ENCODE results near the gene SHB. TPM values are rescaled to one million over a fixed set of nuclear protein-coding genes. Genes with fewer than 3 reads are reported as not detected.

The SHB gene
- total RNA-seq, 1 donor from 2014 or later = 20.9 TPM

DNA sequence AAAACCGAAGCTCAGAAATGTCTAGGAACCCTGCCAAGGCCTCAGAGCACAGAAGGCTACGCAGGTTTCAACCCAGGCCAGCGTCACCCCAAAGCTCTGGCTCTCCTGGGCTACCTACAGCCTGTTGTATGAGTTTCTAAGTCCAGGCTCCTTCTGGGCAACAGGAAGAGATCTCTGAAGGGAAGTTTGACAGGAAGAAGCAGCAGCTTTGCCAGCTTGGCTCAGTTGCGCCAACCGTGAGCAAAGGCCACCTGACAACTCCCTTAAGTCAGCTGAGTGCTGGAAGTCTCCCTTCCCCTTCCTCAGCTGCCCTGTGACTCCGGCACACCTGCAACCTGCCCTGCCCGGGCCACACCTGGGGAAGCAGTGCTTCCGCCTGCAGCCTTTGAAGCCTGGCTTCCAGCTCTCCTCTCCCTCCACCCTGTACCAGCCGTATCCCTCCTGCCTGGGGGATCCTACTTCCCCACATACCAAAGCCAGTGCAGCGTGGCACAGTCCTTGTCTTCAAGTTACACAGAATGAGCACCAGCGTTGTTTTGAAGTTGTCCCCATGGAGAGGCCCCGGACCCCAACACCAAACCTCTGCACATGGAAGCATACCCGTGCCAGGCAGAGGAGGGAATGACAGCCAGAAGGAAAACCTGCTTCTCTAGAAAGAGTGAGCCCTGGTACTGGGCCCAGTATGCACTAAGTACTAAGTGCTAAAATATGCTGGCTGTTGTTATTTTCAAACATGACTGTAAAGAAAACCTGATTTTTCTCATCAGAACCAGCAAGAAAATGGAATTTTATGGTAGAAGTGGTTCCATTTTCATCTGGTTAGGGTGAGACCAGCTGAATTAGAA is 36.5 kb downstream of the SHB start:
- peak; percentile 72 to 76 for TF ChIP-seq POLR2AphosphoS5 (IDR thresholded peaks at IDR 0.05; ENCODE audit: insufficient read depth in 1 of 2, low read depth in 1 of 2)
- no peak for TF ChIP-seq POLR2A (IDR thresholded peaks at IDR 0.05)
- no peaks in the 10 kb centered on the region for H3K27me3 ChIP-seq
- no peak overlapping the region for H3K27ac ChIP-seq
- DNase-seq (ENCODE audit: extremely low spot score in 2 of 2) = peak in 1 of 2 donors; percentile 88
- intact Hi-C loops (cut with DNase I) = no loop called here
- peaks cover 56% of the 10 kb centered on the region for H3K4me1 ChIP-seq
- H3K9me3 ChIP-seq = no peaks in the 10 kb centered on the region
- no peak overlapping the region for H3K4me3 ChIP-seq
- H3K36me3 ChIP-seq = no peaks in the 10 kb centered on the region

GRCh38 chr9:38031594-38031993 is 37.4 kb downstream of the SHB start:
- H3K36me3 ChIP-seq = no peaks in the 10 kb centered on the region
- H3K27ac ChIP-seq = no peak overlapping the region
- peaks cover 56% of the 10 kb centered on the region for H3K4me1 ChIP-seq
- intact Hi-C loops (cut with DNase I) = no loop called here
- TF ChIP-seq, protein P1, sequence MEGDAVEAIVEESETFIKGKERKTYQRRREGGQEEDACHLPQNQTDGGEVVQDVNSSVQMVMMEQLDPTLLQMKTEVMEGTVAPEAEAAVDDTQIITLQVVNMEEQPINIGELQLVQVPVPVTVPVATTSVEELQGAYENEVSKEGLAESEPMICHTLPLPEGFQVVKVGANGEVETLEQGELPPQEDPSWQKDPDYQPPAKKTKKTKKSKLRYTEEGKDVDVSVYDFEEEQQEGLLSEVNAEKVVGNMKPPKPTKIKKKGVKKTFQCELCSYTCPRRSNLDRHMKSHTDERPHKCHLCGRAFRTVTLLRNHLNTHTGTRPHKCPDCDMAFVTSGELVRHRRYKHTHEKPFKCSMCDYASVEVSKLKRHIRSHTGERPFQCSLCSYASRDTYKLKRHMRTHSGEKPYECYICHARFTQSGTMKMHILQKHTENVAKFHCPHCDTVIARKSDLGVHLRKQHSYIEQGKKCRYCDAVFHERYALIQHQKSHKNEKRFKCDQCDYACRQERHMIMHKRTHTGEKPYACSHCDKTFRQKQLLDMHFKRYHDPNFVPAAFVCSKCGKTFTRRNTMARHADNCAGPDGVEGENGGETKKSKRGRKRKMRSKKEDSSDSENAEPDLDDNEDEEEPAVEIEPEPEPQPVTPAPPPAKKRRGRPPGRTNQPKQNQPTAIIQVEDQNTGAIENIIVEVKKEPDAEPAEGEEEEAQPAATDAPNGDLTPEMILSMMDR (IDR thresholded peaks at IDR 0.05) = no peak
- TF ChIP-seq POLR2AphosphoS5 (IDR thresholded peaks at IDR 0.05; ENCODE audit: insufficient read depth in 1 of 2, low read depth in 1 of 2) = peak in 1 of 2 donors; percentile 15
- TF ChIP-seq POLR2A (IDR thresholded peaks at IDR 0.05) = no peak
- H3K27me3 ChIP-seq = no peaks in the 10 kb centered on the region
- no peaks in the 10 kb centered on the region for H3K9me3 ChIP-seq
- no peak overlapping the region for H3K4me3 ChIP-seq
- DNase-seq (ENCODE audit: extremely low spot score in 2 of 2) = no peak

- TF ChIP-seq POLR2A (IDR thresholded peaks at IDR 0.05) = no peak
- no peak for TF ChIP-seq POLR2AphosphoS5 (IDR thresholded peaks at IDR 0.05; ENCODE audit: insufficient read depth in 1 of 2, low read depth in 1 of 2)
- TF ChIP-seq, protein P1 (IDR thresholded peaks at IDR 0.05) = no peak
- Histone ChIP-seq H3K9me3 (no peaks in the 10 kb centered on the region), H3K27me3 (no peaks in the 10 kb centered on the region), H3K4me3 (no peak overlapping the region), H3K36me3 (no peaks in the 10 kb centered on the region), H3K27ac (no peak overlapping the region), H3K4me1 (peaks cover 56% of the 10 kb centered on the region)
- no peak for DNase-seq (ENCODE audit: extremely low spot score in 2 of 2)
- intact Hi-C loops (cut with DNase I) = no loop called here
These were observed 38.4 kb downstream of the SHB start for GRCh38 chr9:38030658-38031057.

DNA sequence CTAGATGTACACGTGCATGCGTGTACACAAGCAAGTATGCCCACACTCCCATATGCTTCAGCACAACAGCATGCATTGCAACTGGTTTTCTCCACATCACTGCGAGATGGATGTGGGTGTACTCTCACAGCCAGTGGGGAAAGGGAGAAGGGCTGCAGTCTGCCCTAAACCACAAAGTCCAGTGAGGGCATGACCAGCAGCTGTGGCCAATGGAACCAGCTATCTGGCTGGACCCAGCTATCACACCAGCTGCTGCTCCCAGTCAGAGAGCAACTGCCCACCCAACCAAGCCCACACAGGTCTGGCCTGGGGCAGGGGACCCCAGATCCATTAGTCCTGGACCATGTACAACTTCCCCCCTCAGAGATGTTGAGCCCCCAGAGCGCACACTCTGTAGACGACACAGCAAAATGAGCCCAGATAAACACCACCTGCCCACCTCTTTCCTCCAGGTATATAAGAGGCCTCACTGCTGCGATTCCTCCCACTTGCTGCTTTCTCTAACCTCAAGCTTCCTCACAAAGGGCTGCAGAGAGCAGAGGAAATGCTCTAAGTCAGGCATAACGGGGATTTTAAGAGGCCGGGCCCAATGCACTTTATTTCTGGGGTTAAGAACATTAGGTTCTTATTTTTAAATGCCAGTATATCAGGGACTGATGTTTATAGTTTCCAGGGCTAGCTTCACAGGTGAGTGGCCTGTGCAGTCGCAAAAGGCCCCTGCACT is 39.0 kb downstream of the SHB start:
- no peak overlapping the region for H3K27ac ChIP-seq
- no peak for DNase-seq (ENCODE audit: extremely low spot score in 2 of 2)
- intact Hi-C loops (cut with DNase I) = no loop called here

DNA sequence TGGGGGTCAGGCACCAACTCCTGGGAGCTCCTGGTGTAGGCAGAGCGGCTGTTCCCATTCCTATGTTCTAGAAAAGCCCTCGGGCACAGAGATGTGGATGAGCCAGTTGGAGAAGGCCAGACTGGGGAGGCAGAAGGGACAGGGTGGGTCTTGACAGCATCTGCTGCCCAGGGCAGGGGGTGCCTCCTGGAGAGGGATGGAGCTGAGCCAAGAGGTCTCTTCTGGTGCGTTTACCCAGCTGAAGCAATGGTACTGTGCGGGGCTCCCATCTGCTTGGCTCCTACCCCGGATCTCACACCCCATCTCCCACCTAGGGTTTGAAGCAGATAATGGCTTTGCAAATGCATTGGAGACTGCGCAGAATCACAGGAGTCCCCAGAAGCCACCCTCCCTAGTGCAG is 41.3 kb downstream of the SHB start:
- intact Hi-C loops (cut with DNase I) = no loop called here
- Histone ChIP-seq H3K27ac (no peak overlapping the region), H3K4me1 (peaks cover 68% of the 10 kb centered on the region)

More for the DNA sequence above, 39.0 kb downstream of the SHB start:
- TF ChIP-seq POLR2AphosphoS5 (IDR thresholded peaks at IDR 0.05; ENCODE audit: insufficient read depth in 1 of 2, low read depth in 1 of 2) (no peak), POLR2A (IDR thresholded peaks at IDR 0.05) (no peak)
- TF ChIP-seq, protein P1 (IDR thresholded peaks at IDR 0.05) = no peak
- no peaks in the 10 kb centered on the region for H3K9me3 ChIP-seq
- H3K4me3 ChIP-seq = no peak overlapping the region
- H3K4me1 ChIP-seq = peaks cover 58% of the 10 kb centered on the region
- no peaks in the 10 kb centered on the region for H3K27me3 ChIP-seq
- no peaks in the 10 kb centered on the region for H3K36me3 ChIP-seq

More for the DNA sequence above, 41.3 kb downstream of the SHB start:
- no peaks in the 10 kb centered on the region for H3K27me3 ChIP-seq
- no peak for DNase-seq (ENCODE audit: extremely low spot score in 2 of 2)
- H3K4me3 ChIP-seq = no peak overlapping the region
- no peaks in the 10 kb centered on the region for H3K36me3 ChIP-seq
- TF ChIP-seq POLR2A (IDR thresholded peaks at IDR 0.05) (no peak), POLR2AphosphoS5 (IDR thresholded peaks at IDR 0.05; ENCODE audit: insufficient read depth in 1 of 2, low read depth in 1 of 2) (no peak)
- TF ChIP-seq, protein P1 (IDR thresholded peaks at IDR 0.05) = no peak
- no peaks in the 10 kb centered on the region for H3K9me3 ChIP-seq
